Liver (tissue), 3 donors: ENCODE measurements around the gene NIT1.

Source experiments
- EGR1 ChIP-seq, 2 donors: IDR thresholded peaks; 2 replicates each; pipeline ENCODE4 v1.6.1; 2016 to 2018; ENCODE audit warnings: antibody characterized with exemption in 2 of 2, low read depth in 2 of 2
- GABPA ChIP-seq, 2 donors: IDR thresholded peaks in 1 of 2; conservative IDR thresholded peaks in 1 of 2; 2 replicates each; pipeline ENCODE4 v1.6.1; 2016; ENCODE audit warnings: antibody characterized with exemption in 2 of 2, mild to moderate bottlenecking in 1 of 2, moderate library complexity in 1 of 2
- MAX ChIP-seq: IDR thresholded peaks from 2 replicates; pipeline ENCODE4 v1.6.1; 2016; ENCODE audit warnings: antibody characterized with exemption
- TAF1 ChIP-seq: conservative IDR thresholded peaks from 2 replicates; pipeline ENCODE4 v1.6.1; 2016; ENCODE audit warnings: antibody characterized with exemption, mild to moderate bottlenecking
- ZBTB33 ChIP-seq: IDR thresholded peaks from 2 replicates; pipeline ENCODE4 v1.6.1; 2016; ENCODE audit warnings: antibody characterized with exemption
- TF ChIP-seq, protein P1 (sequence below): fragments of 150-350 bp; IDR thresholded peaks from 2 replicates; pipeline ENCODE4 v1.5.1; 2017; ENCODE audit warnings: improper control_type of control experiment, low read depth, low read length; ENCODE audit not compliant: missing input control
- donor health status: healthy.
- donor health status: healthy.

GRCh38 chr1:161159913-161160243 is 42.0 kb downstream of the NIT1 start:
- TF ChIP-seq, protein P1, sequence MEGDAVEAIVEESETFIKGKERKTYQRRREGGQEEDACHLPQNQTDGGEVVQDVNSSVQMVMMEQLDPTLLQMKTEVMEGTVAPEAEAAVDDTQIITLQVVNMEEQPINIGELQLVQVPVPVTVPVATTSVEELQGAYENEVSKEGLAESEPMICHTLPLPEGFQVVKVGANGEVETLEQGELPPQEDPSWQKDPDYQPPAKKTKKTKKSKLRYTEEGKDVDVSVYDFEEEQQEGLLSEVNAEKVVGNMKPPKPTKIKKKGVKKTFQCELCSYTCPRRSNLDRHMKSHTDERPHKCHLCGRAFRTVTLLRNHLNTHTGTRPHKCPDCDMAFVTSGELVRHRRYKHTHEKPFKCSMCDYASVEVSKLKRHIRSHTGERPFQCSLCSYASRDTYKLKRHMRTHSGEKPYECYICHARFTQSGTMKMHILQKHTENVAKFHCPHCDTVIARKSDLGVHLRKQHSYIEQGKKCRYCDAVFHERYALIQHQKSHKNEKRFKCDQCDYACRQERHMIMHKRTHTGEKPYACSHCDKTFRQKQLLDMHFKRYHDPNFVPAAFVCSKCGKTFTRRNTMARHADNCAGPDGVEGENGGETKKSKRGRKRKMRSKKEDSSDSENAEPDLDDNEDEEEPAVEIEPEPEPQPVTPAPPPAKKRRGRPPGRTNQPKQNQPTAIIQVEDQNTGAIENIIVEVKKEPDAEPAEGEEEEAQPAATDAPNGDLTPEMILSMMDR: no peak
- no peak for TF ChIP-seq EGR1 (IDR thresholded peaks at IDR 0.05; ENCODE audit: low read depth in 2 of 2)
- TF ChIP-seq TAF1: no peak
- no peak for TF ChIP-seq ZBTB33
- no peak for TF ChIP-seq GABPA (IDR thresholded peaks at IDR 0.05 in 1 of 2, conservative IDR thresholded peaks at IDR 0.05 in 1 of 2)
- TF ChIP-seq MAX: no peak
